HUES6 (cell line): ENCODE measurements around the gene PCSK6.
A peak's percentile ranks its signal among the peaks of the same experiment; 100 is the strongest.

Experiments
- H3K27ac ChIP-seq: 2 replicates; pipeline ENCODE4 v1.7.0; 2013; ENCODE audit warnings: low read depth, mild to moderate bottlenecking, low read length, inconsistent platforms
- H3K27me3 ChIP-seq: 2 replicates; pipeline ENCODE4 v1.6.1; 2013; ENCODE audit warnings: low read length; ENCODE audit not compliant: control insufficient read depth, insufficient read depth
- H3K36me3 ChIP-seq: 2 replicates; pipeline ENCODE4 v1.6.1; 2013; ENCODE audit warnings: low read length; ENCODE audit not compliant: control insufficient read depth, insufficient read depth
- H3K4me1 ChIP-seq: 2 replicates; pipeline ENCODE4 v1.6.1; 2013; ENCODE audit warnings: low read length; ENCODE audit not compliant: control insufficient read depth, insufficient read depth
- H3K4me3 ChIP-seq: 2 replicates; pipeline ENCODE4 v1.5.1; 2013; ENCODE audit warnings: low read depth, low read length
- H3K9ac ChIP-seq: one replicate; pipeline ENCODE4 v1.6.1; 2013; ENCODE audit warnings: mild to moderate bottlenecking, low read length
- H3K9me3 ChIP-seq: 2 replicates; pipeline ENCODE4 v1.6.1; 2013; ENCODE audit warnings: low read depth, low read length; ENCODE audit not compliant: control insufficient read depth, insufficient read depth

PCSK6 gene

DNA sequence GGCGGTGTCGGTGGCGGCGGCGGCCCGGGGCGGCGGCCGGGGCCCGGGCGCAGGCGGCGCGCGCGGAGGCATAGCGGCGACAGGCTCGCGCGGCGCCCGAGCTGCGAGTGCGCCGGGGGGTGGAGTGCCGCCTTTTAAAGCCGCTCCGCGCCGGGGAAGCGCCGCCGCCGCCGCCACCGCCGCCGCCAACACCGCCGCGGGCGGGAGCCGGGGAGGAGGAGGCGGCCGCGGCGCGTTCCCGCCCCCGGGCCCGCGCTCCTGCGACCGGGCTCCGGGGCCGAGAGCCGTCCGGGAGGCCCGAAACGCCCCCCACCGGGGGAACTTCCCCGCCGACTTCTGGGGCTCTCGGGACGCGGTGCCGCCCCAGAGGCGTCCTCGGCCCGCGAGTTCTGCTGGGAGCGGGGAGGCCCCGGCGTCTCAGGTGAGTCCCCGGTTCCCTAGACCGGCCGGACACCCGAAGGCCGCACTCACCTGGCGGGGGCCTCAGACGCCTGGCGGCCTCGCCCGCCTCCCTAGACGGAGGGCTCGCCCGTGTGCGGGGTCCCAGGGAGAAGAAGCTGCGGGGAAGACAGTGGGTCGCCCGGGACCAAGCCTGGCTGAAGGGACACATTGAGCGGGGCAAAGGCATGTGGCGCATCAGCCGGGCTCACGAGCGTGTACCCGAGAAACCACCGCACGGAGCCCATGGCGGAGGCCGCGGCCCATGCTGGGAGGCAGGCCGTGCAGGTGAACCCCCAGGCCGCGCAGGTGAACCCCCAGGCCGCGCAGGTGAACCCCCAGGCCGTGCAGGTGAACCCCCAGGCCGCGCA, at the start of gene PCSK6:
Gene PCSK6 (minus strand): TSS at position 109 of the 809 bp plus-strand sequence. CDS start 37 bp downstream, at position 72.
- Histone ChIP-seq H3K4me3 (peak within 1 kb of the TSS; percentile 57), H3K27me3 (peaks cover 53% of the 10 kb centered on the region), H3K4me1 (peaks cover 2% of the 10 kb centered on the region; the same call in 1 of the 2 replicates), H3K27ac (no peak within 1 kb of the TSS), H3K9me3 (peaks cover 5% of the 10 kb centered on the region), H3K36me3 (no peaks in the 10 kb centered on the region), H3K9ac (peak within 1 kb of the TSS; percentile 12)

DNA sequence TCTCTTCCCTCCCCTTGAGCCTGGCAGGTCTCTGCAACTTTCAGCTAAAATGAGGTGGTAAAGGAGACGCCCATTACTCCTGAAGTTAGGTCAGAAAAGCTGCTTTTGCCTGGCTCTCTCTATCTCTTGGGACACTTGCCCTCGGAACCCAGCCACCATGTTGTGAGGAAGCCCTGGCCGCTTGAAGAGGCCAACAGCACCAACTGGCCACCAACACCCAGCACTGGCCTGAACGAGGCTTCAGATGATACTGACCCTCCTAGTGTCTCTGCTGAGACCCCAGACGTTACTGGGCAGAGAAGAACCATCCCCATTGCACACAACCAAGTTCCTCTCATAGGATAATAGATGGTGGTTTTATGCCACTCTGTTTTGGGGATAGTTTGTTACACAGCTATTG, 49.5 kb upstream of the PCSK6 start:
- H3K9ac ChIP-seq = no peak overlapping the region
- no peak overlapping the region for H3K4me3 ChIP-seq
- H3K27me3 ChIP-seq = no peaks in the 10 kb centered on the region
- H3K27ac ChIP-seq = no peak overlapping the region
- H3K4me1 ChIP-seq = no peaks in the 10 kb centered on the region
- no peaks in the 10 kb centered on the region for H3K9me3 ChIP-seq
- no peaks in the 10 kb centered on the region for H3K36me3 ChIP-seq

DNA sequence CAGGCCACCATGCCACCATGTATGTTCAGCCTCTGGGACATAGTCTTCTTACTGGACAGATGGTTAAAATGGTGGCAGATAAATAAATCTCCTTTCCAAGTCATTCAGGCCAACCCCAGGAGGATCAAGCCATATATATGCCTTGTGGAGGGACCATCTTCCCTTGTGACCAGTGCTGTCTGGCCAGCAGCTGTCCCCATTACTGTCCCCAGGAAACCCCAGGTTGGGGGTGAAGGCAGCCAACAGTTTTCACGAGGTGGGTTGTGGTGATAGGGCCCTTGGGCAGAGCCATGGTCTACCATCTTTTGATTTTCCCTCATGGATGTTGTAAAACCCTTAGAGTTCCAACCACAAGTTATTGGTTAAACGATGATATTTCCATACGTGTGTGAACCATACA, 48.7 kb upstream of the PCSK6 start:
- H3K4me3 ChIP-seq = no peak overlapping the region
- H3K27me3 ChIP-seq = no peaks in the 10 kb centered on the region
- H3K27ac ChIP-seq = no peak overlapping the region
- H3K4me1 ChIP-seq = no peaks in the 10 kb centered on the region
- H3K36me3 ChIP-seq = no peaks in the 10 kb centered on the region
- H3K9ac ChIP-seq = no peak overlapping the region
- no peaks in the 10 kb centered on the region for H3K9me3 ChIP-seq

DNA sequence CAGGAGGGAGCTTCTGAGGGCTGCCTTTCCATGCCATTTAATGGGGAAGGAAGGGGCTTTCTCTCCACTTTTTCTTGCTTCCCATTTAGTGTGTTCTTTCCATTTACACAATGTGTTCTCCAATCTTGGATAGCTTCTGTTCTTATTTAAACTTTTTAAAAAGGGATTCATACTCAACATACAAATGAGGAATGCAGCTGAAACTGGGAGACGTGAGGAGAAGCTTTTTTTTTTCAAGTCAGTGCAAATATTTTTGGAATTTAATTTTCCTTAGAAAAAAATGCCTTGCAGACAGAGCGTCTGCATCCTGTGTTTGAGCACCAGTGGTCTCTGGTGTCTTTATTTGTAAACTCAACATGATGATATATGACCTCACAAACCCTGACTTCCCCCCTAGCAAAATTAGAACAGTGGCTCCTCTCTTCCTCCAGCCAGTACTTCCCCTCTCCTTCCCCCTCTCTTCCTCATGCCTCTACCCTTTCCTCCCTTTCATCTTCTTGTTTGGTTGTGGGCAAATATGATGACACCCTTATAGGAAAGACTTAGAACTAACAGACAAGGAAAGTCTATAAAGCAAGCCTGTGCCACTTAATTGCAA, 48.1 kb upstream of the PCSK6 start:
- H3K9me3 ChIP-seq = no peaks in the 10 kb centered on the region
- no peak overlapping the region for H3K9ac ChIP-seq
- no peaks in the 10 kb centered on the region for H3K4me1 ChIP-seq
- no peaks in the 10 kb centered on the region for H3K36me3 ChIP-seq
- no peaks in the 10 kb centered on the region for H3K27me3 ChIP-seq
- H3K27ac ChIP-seq = no peak overlapping the region
- H3K4me3 ChIP-seq = no peak overlapping the region

DNA sequence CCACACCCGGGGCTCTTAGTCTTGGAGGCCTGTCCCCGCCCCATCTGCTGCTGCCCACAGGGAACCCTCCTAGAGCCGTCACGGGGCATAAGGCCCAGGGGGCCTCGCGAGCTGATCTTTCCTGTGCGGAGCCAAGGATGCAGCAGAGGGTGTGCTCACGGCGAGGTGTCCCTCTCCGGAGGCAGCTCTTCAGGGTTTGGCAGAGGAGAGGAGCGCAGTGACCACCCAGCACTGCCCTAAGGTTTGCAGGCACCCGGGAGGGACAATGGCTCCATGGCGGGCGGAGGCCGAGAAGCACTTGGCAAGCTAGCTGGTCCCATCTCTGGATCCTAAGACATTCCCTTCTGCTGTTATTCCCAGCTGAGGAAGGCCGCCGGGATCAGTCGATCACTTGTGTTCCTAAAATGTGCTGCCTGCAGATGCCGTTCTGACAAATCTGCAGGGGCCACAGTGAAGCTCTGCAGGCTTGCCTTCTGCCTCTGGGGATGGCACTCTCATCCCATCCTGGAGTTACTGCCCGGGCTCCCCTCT, 47.4 kb upstream of the PCSK6 start:
- H3K4me1 ChIP-seq = no peaks in the 10 kb centered on the region
- H3K9me3 ChIP-seq = no peaks in the 10 kb centered on the region
- H3K4me3 ChIP-seq = no peak overlapping the region
- no peaks in the 10 kb centered on the region for H3K36me3 ChIP-seq
- H3K27me3 ChIP-seq = no peaks in the 10 kb centered on the region
- H3K27ac ChIP-seq = no peak overlapping the region
- no peak overlapping the region for H3K9ac ChIP-seq

DNA sequence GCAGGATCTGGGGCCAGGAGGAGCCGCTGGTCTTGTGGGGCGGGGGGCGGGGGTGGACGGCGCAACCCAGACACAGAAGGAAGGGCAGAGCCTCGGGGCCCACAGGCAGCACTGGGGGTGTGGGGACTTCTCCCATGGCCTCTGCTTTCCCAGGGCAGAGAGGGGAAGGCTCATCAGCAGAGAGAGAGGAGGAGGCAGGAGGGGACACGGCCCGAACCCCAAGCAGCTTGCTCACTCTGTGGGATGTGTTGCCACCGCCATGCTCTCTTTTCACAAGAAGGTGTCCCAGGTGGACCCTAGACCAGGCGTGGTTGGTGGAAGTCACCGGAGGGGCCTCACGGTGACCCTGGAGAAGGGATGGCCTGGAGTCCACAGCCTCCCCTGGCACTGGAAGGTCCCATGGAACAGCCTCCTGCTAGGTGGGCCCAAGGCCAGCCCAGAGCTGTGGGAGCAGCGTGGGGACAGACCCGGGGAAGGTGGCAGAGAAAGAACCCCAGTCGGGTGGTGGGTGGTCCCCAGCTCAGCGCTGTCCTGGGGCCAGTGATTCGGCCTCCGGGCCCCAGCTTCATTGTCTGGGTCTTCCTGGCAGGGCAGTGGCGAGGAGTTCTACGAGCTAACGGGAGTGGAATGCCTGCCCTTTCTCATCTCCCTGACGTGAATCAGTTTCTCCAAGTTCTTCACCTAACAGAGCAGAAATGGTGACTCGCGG, 46.8 kb upstream of the PCSK6 start:
- no peak overlapping the region for H3K4me3 ChIP-seq
- no peaks in the 10 kb centered on the region for H3K36me3 ChIP-seq
- H3K9me3 ChIP-seq = no peaks in the 10 kb centered on the region
- H3K4me1 ChIP-seq = no peaks in the 10 kb centered on the region
- H3K27ac ChIP-seq = no peak overlapping the region
- H3K9ac ChIP-seq = no peak overlapping the region
- H3K27me3 ChIP-seq = no peaks in the 10 kb centered on the region

DNA sequence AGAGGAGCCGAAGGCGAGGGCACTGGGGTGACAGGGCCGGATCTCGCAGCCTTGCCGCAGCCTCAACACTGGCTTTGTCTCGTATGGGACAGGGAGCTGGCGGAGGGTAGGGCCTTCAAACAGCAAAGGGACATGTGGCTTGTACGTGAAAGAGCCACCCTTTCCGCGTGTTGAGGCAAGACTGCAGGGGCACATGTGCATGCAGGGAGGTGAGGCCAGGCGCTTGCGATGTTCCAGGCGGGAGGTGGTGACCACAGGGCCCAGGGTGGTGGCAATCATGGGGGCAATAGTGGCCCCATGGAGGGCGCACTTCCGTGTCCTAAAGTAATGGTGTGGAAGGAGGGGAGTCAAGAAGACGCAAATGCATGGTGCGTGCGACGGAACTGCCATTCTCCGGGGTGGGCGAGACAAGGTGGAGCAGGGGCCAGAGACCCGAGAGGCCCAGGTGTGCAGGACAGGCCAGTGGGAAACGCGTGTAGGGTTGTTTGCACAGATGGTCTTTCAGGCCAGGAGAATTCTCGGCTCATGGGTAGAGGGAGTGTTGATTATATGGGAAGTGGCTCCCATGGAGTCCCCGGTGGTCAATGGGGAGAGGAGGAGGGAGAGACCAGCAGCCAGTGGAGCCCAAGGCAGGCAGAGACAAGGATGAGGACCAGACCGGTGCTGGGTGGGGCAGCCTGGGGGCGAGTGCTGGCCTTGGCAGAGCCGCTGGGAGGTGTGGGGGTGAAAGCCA, 45.8 kb upstream of the PCSK6 start:
- H3K4me1 ChIP-seq = no peaks in the 10 kb centered on the region
- no peak overlapping the region for H3K27ac ChIP-seq
- H3K9me3 ChIP-seq = no peaks in the 10 kb centered on the region
- no peak overlapping the region for H3K4me3 ChIP-seq
- no peaks in the 10 kb centered on the region for H3K36me3 ChIP-seq
- H3K9ac ChIP-seq = no peak overlapping the region
- H3K27me3 ChIP-seq = no peaks in the 10 kb centered on the region

DNA sequence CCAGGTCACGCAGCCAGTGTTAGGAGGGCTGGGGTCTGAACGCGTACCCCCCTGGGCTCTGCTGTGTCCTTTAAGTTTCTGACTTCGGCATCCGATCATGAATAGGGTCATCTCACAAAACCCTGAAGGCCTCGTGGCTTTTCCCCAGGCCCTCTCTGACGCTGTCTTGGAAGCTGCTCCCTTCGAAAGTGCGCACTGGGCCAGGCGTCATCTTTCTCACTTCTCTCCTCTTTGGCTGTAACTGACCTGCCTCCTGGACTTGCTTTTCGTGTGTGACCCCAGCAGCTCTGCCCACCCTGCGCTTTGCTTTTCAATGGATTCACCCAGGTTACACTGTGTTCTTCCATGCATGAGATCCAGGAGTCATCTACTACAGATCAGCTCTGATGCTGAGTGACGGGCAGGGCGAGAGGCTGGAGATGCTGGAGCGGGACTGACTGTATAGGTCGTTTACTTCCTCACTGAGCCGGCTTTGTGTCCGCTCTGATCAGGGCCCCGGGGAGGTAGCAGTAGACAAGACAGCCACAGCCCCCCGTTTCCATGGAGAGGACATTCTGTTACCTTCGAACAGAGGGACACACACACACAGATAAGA, 45.0 kb upstream of the PCSK6 start:
- no peaks in the 10 kb centered on the region for H3K9me3 ChIP-seq
- no peaks in the 10 kb centered on the region for H3K27me3 ChIP-seq
- no peak overlapping the region for H3K4me3 ChIP-seq
- no peak overlapping the region for H3K27ac ChIP-seq
- H3K4me1 ChIP-seq = no peaks in the 10 kb centered on the region
- H3K36me3 ChIP-seq = no peaks in the 10 kb centered on the region
- H3K9ac ChIP-seq = no peak overlapping the region

DNA sequence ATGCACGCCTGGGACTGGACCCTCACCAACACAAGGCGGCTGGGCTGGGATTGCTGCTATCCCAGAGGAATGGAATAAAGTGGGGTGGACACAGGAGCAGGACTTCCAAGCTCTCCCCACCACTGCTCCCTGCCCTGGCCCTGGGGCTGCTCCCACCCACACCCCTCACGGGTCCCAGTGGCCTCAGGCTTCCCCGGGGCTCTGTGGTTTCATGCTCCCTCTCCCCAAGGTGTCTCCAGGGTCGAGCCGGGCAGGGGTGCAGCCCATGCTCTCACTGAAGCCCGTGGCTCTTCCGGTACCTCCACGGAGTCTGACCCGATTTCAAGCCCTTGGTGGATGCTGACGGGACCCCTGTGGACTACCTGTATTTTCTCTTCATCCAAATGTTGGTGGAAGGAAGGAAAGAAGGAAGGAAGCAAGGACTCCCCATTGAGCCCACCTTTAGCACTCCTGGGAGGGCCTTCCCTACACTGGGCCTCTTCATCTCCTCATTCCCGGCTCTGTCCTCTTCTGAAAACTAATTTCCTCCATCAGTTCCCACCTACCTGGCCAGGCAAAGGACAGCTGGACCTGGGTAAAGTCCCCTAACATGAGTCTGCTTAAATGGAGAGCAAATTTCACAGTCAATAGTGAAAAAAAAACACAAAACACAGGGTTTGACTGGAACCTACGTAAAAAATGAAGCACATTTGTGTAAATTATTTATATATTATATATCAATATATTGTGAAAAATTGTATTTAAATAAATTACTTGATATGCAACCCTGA, 44.0 kb upstream of the PCSK6 start:
- Histone ChIP-seq H3K4me3 (no peak overlapping the region), H3K27me3 (no peaks in the 10 kb centered on the region), H3K27ac (no peak overlapping the region), H3K36me3 (no peaks in the 10 kb centered on the region), H3K4me1 (no peaks in the 10 kb centered on the region), H3K9me3 (no peaks in the 10 kb centered on the region), H3K9ac (no peak overlapping the region)

DNA sequence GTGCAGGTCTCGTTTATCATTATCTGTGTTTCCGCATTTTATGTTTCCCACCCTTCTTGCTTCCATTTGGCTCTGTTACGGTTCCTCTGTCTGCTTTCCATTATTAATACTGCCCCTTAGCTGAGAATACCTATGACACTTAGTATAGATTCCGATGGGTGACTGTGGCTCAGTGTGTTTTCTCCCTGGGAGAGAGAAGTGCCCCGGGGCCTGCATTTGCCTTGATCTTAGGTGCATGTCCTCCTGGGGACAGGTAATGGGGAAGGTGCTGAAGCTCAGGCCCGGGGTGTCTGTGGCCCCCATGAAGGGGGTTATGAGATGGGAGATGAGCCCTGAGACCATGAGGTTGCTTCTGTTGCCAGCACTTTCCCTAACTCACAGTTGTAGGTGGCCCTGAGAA, 43.4 kb upstream of the PCSK6 start:
- H3K36me3 ChIP-seq = no peaks in the 10 kb centered on the region
- H3K4me1 ChIP-seq = no peaks in the 10 kb centered on the region
- H3K9me3 ChIP-seq = no peaks in the 10 kb centered on the region
- H3K9ac ChIP-seq = no peak overlapping the region
- H3K4me3 ChIP-seq = no peak overlapping the region
- H3K27ac ChIP-seq = no peak overlapping the region
- H3K27me3 ChIP-seq = no peaks in the 10 kb centered on the region
